WTC11 (cell line): ENCODE data around the gene ZMPSTE24. TPM values are rescaled to one million over a fixed set of nuclear protein-coding genes. Genes with fewer than 3 reads are reported as not detected.

Experiments
- ATAC-seq: fragments of 200-7000 bp; cut with Tn5 transposase; 2 replicates; pipeline ENCODE4 v1.10.0; 2021; ENCODE audit warnings: mild to moderate bottlenecking, moderate library complexity
- CTCF ChIA-PET: fragments of 300-600 bp; sonication (Branson Sonifier 250); formaldehyde crosslinking; loops from one replicate; lab custom pipeline; 2021; ENCODE audit warnings: antibody characterized with exemption; lab: Charles Lee
- POLR2A ChIA-PET: fragments of 350-600 bp; sonication (Branson Sonifier 250); formaldehyde crosslinking; loops from one replicate; lab custom pipeline; 2021; ENCODE audit warnings: antibody characterized with exemption; lab: Charles Lee
- DNase-seq: peaks from one replicate; pipeline ENCODE4 v3.0.0; 2021; ENCODE audit warnings: low spot score
- H3K27ac Mint-ChIP-seq: 2 replicates; pipeline ENCODE4 v1.8.0; 2021; ENCODE audit warnings: mixed read lengths
- H3K27me3 Mint-ChIP-seq: 2 replicates; pipeline ENCODE4 v1.8.0; 2021; ENCODE audit warnings: low read depth, mild to moderate bottlenecking, moderate library complexity, mixed read lengths
- H3K36me3 Mint-ChIP-seq: 2 replicates; pipeline ENCODE4 v1.8.0; 2021; ENCODE audit warnings: mixed read lengths
- H3K4me1 Mint-ChIP-seq: 2 replicates; pipeline ENCODE4 v1.8.0; 2022; ENCODE audit warnings: mixed read lengths
- H3K4me3 Mint-ChIP-seq: 2 replicates; pipeline ENCODE4 v1.8.0; 2021; ENCODE audit warnings: mild to moderate bottlenecking, moderate library complexity, mixed read lengths
- H3K9me3 Mint-ChIP-seq: 2 replicates; pipeline ENCODE4 v1.8.0; 2021; ENCODE audit warnings: mixed read lengths
- ATF1 ChIP-seq: sonication (generic); formaldehyde crosslinking; IDR thresholded peaks from 2 replicates; pipeline ENCODE4 v1.8.1; 2023; ENCODE audit warnings: mild to moderate bottlenecking, moderate library complexity, missing genetic modification reagents
- ESRRA ChIP-seq: sonication (generic); formaldehyde crosslinking; IDR thresholded peaks from 2 replicates; pipeline ENCODE4 v1.8.1; 2022; ENCODE audit warnings: mild to moderate bottlenecking, missing genetic modification reagents, borderline replicate concordance
- ETV6 ChIP-seq: sonication (generic); formaldehyde crosslinking; IDR thresholded peaks from 2 replicates; pipeline ENCODE4 v1.8.1; 2022; ENCODE audit warnings: mild to moderate bottlenecking, missing genetic modification reagents
- FOXP1 ChIP-seq: sonication (generic); formaldehyde crosslinking; IDR thresholded peaks from 2 replicates; pipeline ENCODE4 v1.8.0; 2022; ENCODE audit warnings: missing genetic modification reagents, mild to moderate bottlenecking, moderate library complexity, borderline replicate concordance
- GABPB1 ChIP-seq: sonication (generic); formaldehyde crosslinking; IDR thresholded peaks from 2 replicates; pipeline ENCODE4 v1.8.1; 2023; ENCODE audit warnings: mild to moderate bottlenecking, missing genetic modification reagents
- MXD4 ChIP-seq: fragments of 250-450 bp; sonication (Bioruptor Pico); IDR thresholded peaks from 2 replicates; pipeline ENCODE4 v1.8.0; 2021; ENCODE audit warnings: mild to moderate bottlenecking, moderate library complexity, borderline replicate concordance
- NFE2L1 ChIP-seq: sonication (generic); formaldehyde crosslinking; IDR thresholded peaks from 2 replicates; pipeline ENCODE4 v1.8.1; 2023; ENCODE audit warnings: missing genetic modification reagents
- TEAD4 ChIP-seq: sonication (generic); formaldehyde crosslinking; IDR thresholded peaks from 2 replicates; pipeline ENCODE4 v1.8.0; 2022; ENCODE audit warnings: mild to moderate bottlenecking, missing genetic modification reagents
- ZBTB21 ChIP-seq: sonication (generic); formaldehyde crosslinking; IDR thresholded peaks from 2 replicates; pipeline ENCODE4 v1.8.1; 2023; ENCODE audit warnings: mild to moderate bottlenecking, missing genetic modification reagents, borderline replicate concordance
- ZNF396 ChIP-seq: fragments of 250-450 bp; sonication (Bioruptor Pico); IDR thresholded peaks from 2 replicates; pipeline ENCODE4 v1.8.0; 2021; ENCODE audit warnings: mild to moderate bottlenecking, moderate library complexity, borderline replicate concordance
- total RNA-seq: library from RNA; stranded (reverse); gene quantifications from 3 replicates; pipeline ENCODE4 v1.2.3, GENCODE V29; 2021
- TF ChIP-seq, protein P1 (sequence below): sonication (generic); formaldehyde crosslinking; IDR thresholded peaks from 2 replicates; pipeline ENCODE4 v1.8.1; 2023; ENCODE audit warnings: mild to moderate bottlenecking, moderate library complexity, missing genetic modification reagents
- TF ChIP-seq, protein P2 (sequence below): fragments of 250-450 bp; sonication (Bioruptor Pico); conservative IDR thresholded peaks from 2 replicates; pipeline ENCODE4 v1.9.0; 2021; ENCODE audit warnings: mild to moderate bottlenecking
- TF ChIP-seq, protein P3 (sequence below): sonication (generic); formaldehyde crosslinking; IDR thresholded peaks from 2 replicates; pipeline ENCODE4 v1.8.0; 2023; ENCODE audit warnings: mild to moderate bottlenecking, missing genetic modification reagents
- TF ChIP-seq, protein P4 (sequence below): sonication (generic); formaldehyde crosslinking; IDR thresholded peaks from 2 replicates; pipeline ENCODE4 v1.8.0; 2022; ENCODE audit warnings: mild to moderate bottlenecking, missing genetic modification reagents
- TF ChIP-seq, protein P5 (sequence below): sonication (generic); formaldehyde crosslinking; IDR thresholded peaks from 2 replicates; pipeline ENCODE4 v1.8.1; 2022; ENCODE audit warnings: mild to moderate bottlenecking, missing genetic modification reagents, moderate library complexity, borderline replicate concordance

ZMPSTE24 gene
- total RNA-seq, 1 experiment from 2014 or later: 31.7 TPM

DNA sequence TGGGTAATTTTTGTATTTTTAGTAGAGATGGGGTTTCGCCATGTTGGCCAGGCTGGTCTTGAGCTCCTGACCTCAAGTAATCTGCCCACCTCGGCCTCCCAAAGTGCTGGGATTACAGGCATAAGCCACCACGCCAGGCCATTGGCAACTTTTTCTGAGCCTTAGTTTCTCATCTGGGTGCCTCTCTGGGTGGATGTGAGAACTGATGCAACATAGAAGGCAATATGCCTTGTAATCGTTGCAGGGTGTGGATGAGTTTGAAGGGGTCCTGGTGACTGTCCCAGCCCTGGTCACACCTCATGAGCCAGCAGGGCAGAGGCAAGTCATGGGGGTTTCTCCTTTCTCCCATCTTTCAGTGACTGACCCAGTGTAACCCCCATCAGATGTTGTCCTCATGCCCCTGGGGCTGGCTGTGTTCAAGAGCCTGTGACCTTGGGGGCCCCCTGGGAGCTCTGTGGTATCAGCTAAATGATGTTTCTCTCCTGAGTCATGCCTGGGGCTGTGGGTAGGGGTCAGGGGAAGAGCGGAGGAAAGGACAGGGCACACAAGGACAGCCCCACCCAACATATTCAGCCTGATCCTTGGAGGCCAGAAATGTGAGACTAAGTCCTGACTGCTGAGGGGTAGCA is 55.4 kb downstream of the ZMPSTE24 start:
- Mint-ChIP-seq H3K9me3 (no peaks in the 10 kb centered on the region), H3K27ac (no peak overlapping the region), H3K27me3 (peaks cover 65% of the 10 kb centered on the region), H3K4me3 (no peak overlapping the region)
- DNase-seq: no peak
- TF ChIP-seq FOXP1 (CRISPR knock-in tag) (no peak), GABPB1 (peak; percentile 38; the same call in 1 of the 2 replicates)
- TF ChIP-seq, all 79 proteins: peak for 1
- Mint-ChIP-seq H3K36me3 (no peaks in the 10 kb centered on the region), H3K4me1 (peaks cover 20% of the 10 kb centered on the region)
- ChIA-PET CTCF (interaction anchor here (1.0 to 9.1 kb wide), 4 partner anchors 8 to 152 kb away, joined by 4 to 151 read pairs (median 27); no protein-coding TSS in a partner anchor), POLR2A (interaction anchor here (0.6 kb wide), 1 partner anchor 220 kb away, joined by 4 read pairs; no protein-coding TSS in a partner anchor)
- ATAC-seq: no peak

DNA sequence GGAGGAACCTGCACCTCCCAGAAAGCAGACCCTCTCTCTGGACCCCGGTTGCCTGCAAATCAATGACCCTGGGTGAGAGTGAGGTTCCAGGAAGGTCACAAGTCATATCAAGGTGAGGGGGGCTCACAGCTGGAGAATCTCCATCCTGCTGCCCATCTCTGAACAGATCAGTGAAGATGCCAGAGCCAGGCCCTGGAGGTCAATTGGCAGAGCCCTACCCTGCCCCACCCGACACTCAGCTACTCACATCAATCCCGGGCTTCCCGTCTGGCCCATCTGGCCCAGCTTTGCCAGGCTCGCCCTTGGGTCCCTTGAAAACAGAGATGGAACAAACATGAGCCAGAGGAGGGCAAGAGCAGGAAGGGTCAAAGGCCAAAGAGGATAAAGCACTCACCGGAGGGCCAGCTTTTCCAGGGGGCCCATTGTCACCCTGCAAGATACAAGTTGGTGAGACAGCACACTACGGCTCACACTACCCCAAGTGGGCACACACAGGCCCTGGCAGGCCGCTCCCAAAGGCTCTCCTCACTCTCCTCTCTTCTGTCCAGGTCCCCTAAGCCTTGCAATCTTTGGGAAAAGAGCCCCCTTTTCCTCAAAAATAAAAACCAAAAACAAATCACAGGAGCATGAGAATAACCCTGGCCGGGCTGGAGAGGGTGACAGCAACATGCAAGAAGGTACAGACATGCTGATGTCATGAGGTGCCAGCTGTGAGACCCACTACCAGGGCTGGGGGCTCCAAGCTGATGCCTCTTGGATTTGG is 56.1 kb downstream of the ZMPSTE24 start:
- peaks cover 72% of the 10 kb centered on the region for H3K27me3 Mint-ChIP-seq
- H3K4me3 Mint-ChIP-seq: peak overlapping the region; percentile 73
- POLR2A ChIA-PET: no interaction called here

DNA sequence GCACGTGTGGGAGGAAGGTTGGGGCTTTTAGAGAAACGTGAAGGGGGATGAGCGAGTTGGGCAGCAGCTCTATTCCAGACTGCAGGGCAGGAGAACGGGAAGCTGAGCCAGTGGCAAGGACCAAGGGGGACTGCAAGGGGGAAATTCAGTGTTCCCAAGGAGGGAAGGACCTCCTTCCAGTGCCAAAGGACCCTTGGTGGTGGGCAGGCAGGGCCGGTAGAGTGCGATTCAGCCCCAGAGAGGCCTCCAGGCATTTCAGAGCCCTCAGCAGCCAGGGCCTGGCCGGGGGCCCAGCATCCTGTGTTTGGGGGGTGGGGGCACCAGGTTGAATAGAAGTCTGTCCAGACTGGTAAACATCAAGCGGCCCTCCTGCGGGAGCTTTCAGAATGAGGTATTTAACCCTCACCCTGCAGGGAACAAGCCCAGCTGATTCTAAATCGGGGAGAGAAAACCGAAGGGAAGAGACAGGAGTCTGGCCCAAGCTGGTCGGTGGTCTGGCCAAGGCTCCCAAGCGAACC is 56.7 kb downstream of the ZMPSTE24 start:
- CTCF ChIA-PET: interaction anchor here (0.5 to 9.1 kb wide), 71 partner anchors 9 to 668 kb away, joined by 3 to 151 read pairs (median 4); partner anchors contain the start of genes SMAP2, ZFP69B, ZMPSTE24 and ZNF684

More for the DNA sequence above, 56.1 kb downstream of the ZMPSTE24 start:
- Mint-ChIP-seq H3K9me3 (no peaks in the 10 kb centered on the region), H3K4me1 (peaks cover 20% of the 10 kb centered on the region), H3K27ac (no peak overlapping the region), H3K36me3 (no peaks in the 10 kb centered on the region)
- DNase-seq: no peak
- TF ChIP-seq FOXP1 (CRISPR knock-in tag) (no peak), MXD4 (CRISPR knock-in tag) (no peak), ATF1 (CRISPR knock-in tag) (no peak), ESRRA (CRISPR knock-in tag) (no peak), GABPB1 (no peak), ETV6 (CRISPR knock-in tag) (no peak)
- CTCF ChIA-PET: interaction anchor here (0.5 to 9.1 kb wide), 38 partner anchors 8 to 170 kb away, joined by 3 to 151 read pairs (median 5); partner anchors contain the start of genes SMAP2 and ZMPSTE24
- no peak for ATAC-seq

DNA sequence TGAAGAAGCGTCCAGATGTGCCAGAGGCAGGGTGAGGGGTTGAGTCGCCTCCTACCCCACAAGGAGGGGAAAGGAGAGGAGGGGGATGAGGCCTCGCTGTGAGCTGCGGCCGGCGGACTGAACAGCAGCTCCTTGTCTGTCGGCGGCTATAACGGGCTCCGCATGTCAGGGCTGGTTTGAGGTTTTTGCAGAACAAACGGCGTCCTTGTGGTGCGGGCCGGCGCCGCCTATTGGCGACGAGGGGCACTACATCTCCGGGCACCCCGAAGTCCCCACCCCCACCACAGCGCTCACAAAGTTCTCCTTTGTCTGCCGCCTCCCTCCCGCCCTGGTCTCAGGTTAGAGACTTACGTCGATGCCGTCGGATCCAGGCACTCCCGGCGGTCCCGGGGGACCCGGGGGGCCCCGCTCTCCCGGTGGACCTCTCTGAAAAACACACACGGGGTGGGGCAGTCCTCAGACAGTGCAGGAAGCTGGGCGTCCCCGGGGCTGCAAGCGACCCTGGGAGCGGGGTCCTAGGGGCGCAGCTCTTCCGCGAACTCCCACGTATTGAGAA is 57.3 kb downstream of the ZMPSTE24 start:
- no peaks in the 10 kb centered on the region for H3K36me3 Mint-ChIP-seq
- ATAC-seq: peak; percentile 65
- H3K4me3 Mint-ChIP-seq: peak overlapping the region; percentile 73
- ChIA-PET POLR2A (no interaction called here), CTCF (interaction anchor here (0.6 to 9.1 kb wide), 71 partner anchors 9 to 669 kb away, joined by 3 to 151 read pairs (median 4); partner anchors contain the start of genes SMAP2, ZFP69B, ZMPSTE24 and ZNF684)
- H3K27me3 Mint-ChIP-seq: peaks cover 80% of the 10 kb centered on the region
- H3K4me1 Mint-ChIP-seq: peaks cover 20% of the 10 kb centered on the region
- H3K27ac Mint-ChIP-seq: no peak overlapping the region
- peak; percentile 89 for DNase-seq
- H3K9me3 Mint-ChIP-seq: no peaks in the 10 kb centered on the region
- TF ChIP-seq, protein P1, sequence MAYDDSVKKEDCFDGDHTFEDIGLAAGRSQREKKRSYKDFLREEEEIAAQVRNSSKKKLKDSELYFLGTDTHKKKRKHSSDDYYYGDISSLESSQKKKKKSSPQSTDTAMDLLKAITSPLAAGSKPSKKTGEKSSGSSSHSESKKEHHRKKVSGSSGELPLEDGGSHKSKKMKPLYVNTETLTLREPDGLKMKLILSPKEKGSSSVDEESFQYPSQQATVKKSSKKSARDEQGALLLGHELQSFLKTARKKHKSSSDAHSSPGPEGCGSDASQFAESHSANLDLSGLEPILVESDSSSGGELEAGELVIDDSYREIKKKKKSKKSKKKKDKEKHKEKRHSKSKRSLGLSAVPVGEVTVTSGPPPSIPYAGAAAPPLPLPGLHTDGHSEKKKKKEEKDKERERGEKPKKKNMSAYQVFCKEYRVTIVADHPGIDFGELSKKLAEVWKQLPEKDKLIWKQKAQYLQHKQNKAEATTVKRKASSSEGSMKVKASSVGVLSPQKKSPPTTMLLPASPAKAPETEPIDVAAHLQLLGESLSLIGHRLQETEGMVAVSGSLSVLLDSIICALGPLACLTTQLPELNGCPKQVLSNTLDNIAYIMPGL: 0 out of 2 replicates have a peak, but pooled peaks have one; percentile 45
- TF ChIP-seq, protein P2, sequence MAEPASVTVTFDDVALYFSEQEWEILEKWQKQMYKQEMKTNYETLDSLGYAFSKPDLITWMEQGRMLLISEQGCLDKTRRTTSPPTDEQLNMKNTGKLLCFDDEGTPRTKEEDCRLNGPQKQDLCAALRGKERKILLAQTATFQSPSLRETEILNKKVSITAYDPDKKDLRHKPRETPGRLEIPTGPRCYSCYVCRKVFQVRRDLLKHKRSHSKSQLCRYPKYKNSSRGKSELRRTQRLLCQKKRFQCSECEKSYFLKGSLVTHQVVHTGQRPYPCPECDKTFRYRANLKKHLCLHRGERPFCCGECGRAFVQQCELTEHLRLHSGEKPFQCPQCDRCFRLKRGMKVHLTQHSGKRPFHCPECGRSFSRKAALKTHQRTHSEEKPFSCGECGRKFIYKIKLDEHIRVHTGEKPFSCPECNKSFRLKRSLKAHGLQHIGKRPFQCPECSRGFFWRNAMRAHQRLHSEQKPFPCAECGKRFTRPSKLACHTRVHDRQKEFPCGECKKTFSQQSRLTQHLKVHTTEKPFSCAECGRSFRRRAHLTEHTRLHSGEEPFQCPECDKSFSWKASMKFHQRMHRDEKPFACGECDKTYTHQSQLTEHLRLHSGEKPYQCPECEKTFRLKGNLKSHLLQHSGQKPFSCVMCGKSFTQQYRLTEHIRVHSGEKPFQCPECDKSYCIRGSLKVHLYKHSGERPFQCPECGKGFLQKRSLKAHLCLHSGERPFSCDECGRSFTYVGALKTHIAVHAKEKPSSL (CRISPR knock-in tag): no peak
- TF ChIP-seq ZNF396 (CRISPR knock-in tag) (no peak), TEAD4 (CRISPR knock-in tag) (no peak), ETV6 (CRISPR knock-in tag) (no peak), ZBTB21 (CRISPR knock-in tag) (no peak)
- TF ChIP-seq, protein P3, sequence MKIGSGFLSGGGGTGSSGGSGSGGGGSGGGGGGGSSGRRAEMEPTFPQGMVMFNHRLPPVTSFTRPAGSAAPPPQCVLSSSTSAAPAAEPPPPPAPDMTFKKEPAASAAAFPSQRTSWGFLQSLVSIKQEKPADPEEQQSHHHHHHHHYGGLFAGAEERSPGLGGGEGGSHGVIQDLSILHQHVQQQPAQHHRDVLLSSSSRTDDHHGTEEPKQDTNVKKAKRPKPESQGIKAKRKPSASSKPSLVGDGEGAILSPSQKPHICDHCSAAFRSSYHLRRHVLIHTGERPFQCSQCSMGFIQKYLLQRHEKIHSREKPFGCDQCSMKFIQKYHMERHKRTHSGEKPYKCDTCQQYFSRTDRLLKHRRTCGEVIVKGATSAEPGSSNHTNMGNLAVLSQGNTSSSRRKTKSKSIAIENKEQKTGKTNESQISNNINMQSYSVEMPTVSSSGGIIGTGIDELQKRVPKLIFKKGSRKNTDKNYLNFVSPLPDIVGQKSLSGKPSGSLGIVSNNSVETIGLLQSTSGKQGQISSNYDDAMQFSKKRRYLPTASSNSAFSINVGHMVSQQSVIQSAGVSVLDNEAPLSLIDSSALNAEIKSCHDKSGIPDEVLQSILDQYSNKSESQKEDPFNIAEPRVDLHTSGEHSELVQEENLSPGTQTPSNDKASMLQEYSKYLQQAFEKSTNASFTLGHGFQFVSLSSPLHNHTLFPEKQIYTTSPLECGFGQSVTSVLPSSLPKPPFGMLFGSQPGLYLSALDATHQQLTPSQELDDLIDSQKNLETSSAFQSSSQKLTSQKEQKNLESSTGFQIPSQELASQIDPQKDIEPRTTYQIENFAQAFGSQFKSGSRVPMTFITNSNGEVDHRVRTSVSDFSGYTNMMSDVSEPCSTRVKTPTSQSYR (CRISPR knock-in tag): no peak
- TF ChIP-seq, protein P4, sequence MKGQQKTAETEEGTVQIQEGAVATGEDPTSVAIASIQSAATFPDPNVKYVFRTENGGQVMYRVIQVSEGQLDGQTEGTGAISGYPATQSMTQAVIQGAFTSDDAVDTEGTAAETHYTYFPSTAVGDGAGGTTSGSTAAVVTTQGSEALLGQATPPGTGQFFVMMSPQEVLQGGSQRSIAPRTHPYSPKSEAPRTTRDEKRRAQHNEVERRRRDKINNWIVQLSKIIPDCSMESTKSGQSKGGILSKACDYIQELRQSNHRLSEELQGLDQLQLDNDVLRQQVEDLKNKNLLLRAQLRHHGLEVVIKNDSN: 0 out of 2 replicates have a peak, but pooled peaks have one; percentile 43

More for the DNA sequence above, 56.7 kb downstream of the ZMPSTE24 start:
- peak; percentile 24 for DNase-seq
- ATAC-seq: no peak; the same call in 1 of the 2 replicates
- H3K4me3 Mint-ChIP-seq: peak overlapping the region; percentile 73
- H3K9me3 Mint-ChIP-seq: no peaks in the 10 kb centered on the region
- POLR2A ChIA-PET: no interaction called here
- H3K27ac Mint-ChIP-seq: no peak overlapping the region
- peaks cover 78% of the 10 kb centered on the region for H3K27me3 Mint-ChIP-seq
- TF ChIP-seq, protein P5, sequence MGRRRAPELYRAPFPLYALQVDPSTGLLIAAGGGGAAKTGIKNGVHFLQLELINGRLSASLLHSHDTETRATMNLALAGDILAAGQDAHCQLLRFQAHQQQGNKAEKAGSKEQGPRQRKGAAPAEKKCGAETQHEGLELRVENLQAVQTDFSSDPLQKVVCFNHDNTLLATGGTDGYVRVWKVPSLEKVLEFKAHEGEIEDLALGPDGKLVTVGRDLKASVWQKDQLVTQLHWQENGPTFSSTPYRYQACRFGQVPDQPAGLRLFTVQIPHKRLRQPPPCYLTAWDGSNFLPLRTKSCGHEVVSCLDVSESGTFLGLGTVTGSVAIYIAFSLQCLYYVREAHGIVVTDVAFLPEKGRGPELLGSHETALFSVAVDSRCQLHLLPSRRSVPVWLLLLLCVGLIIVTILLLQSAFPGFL: no peak
- no peak for TF ChIP-seq NFE2L1 (CRISPR knock-in tag)
- no peak for TF ChIP-seq ZNF396 (CRISPR knock-in tag)
- H3K4me1 Mint-ChIP-seq: peaks cover 20% of the 10 kb centered on the region
- no peaks in the 10 kb centered on the region for H3K36me3 Mint-ChIP-seq
